ENCODE measurements around the gene MAP7.

DNA sequence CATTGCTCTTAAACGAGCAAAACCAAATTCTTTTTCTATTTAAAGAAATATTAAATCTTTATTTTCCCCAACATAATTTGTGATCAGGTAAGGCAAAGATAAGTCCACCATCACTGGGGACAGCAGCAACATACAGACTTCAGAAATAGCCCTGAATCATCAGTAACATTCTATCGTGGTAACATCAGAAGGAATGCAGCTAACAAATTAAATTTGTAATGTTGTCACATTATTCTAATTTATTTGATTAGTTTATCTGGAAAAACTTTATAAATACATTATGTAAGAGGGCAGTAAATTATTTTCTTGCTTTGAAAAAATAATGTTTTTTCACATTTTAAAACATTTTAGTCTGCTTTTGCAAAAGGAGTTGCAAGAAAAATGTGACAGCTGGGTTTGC is 206.9 kb downstream of the MAP7 start:
- TF ChIP-seq, protein P1, sequence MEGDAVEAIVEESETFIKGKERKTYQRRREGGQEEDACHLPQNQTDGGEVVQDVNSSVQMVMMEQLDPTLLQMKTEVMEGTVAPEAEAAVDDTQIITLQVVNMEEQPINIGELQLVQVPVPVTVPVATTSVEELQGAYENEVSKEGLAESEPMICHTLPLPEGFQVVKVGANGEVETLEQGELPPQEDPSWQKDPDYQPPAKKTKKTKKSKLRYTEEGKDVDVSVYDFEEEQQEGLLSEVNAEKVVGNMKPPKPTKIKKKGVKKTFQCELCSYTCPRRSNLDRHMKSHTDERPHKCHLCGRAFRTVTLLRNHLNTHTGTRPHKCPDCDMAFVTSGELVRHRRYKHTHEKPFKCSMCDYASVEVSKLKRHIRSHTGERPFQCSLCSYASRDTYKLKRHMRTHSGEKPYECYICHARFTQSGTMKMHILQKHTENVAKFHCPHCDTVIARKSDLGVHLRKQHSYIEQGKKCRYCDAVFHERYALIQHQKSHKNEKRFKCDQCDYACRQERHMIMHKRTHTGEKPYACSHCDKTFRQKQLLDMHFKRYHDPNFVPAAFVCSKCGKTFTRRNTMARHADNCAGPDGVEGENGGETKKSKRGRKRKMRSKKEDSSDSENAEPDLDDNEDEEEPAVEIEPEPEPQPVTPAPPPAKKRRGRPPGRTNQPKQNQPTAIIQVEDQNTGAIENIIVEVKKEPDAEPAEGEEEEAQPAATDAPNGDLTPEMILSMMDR (IDR thresholded peaks at IDR 0.05; ENCODE audit: low read depth, low read length) = no peak
- no peak for TF ChIP-seq POLR2A (IDR thresholded peaks at IDR 0.05; ENCODE audit: extremely low read depth, insufficient read length)

Data from NB4 (cell line).